Breast epithelium (tissue), 4 donors: Measurements from ENCODE around the gene PRSS48. TPM values are rescaled to one million over a fixed set of nuclear protein-coding genes. Genes with fewer than 3 reads are reported as not detected.

Experiments used
- DNase-seq, 2 donors: peaks; one replicate each; pipeline ENCODE4 v3.0.0-alpha.2; 2019; ENCODE audit warnings: low spot score in 2 of 2
- H3K27ac ChIP-seq, 2 donors: fragments of 200-600 bp; sonication (generic) in 1 of 2; one replicate each; pipeline ENCODE4 v1.5.1; 2016 to 2019; ENCODE audit warnings: mild to moderate bottlenecking in 1 of 2
- H3K27me3 ChIP-seq, 2 donors: fragments of 200-600 bp; sonication (generic) in 1 of 2; one replicate each; pipeline versions ENCODE4 v1.5.1 to v1.6.0; 2017 to 2019; ENCODE audit warnings: control low read depth in 1 of 2, mild to moderate bottlenecking in 1 of 2
- H3K36me3 ChIP-seq: fragments of 200-600 bp; one replicate; pipeline ENCODE4 v1.5.1; 2019
- H3K4me1 ChIP-seq, 2 donors: fragments of 200-600 bp; sonication (generic); one replicate each; pipeline ENCODE4 v1.5.1; 2016 to 2019; ENCODE audit warnings: control low read depth in 1 of 2
- H3K4me3 ChIP-seq, 3 donors: fragments of 200-600 bp; sonication (generic); 1 replicate in 2 of 3; 2 replicates in 1 of 3; pipeline ENCODE4 v1.5.1; 2016 to 2019; ENCODE audit warnings: mild to moderate bottlenecking in 3 of 3, moderate library complexity in 2 of 3
- H3K9me3 ChIP-seq, 2 donors: fragments of 200-600 bp; sonication (generic) in 1 of 2; one replicate each; pipeline ENCODE4 v1.5.1; 2016 to 2019; ENCODE audit warnings: control low read depth in 1 of 2
- POLR2A ChIP-seq: fragments of 450-650 bp; IDR thresholded peaks from one replicate; pipeline ENCODE4 v1.6.1; 2016; ENCODE audit warnings: antibody characterized with exemption, mild to moderate bottlenecking, moderate library complexity
- POLR2AphosphoS5 ChIP-seq, 3 donors: sonication (generic); formaldehyde crosslinking; IDR thresholded peaks; one replicate each; pipeline ENCODE4 v1.6.1; 2017; ENCODE audit warnings: antibody characterized with exemption in 3 of 3
- intact Hi-C: fragments of 100-400 bp; cut with DNase I; formaldehyde crosslinking; loops from one replicate; pipeline ENCODE4 v1.15.1; 2023; ENCODE audit warnings: low total_unique reads
- total RNA-seq, 3 donors: library from RNA; depleted of rRNA; stranded (reverse); fragments of >200 nt; gene quantifications; one replicate each; pipeline ENCODE4 v1.1.0, GENCODE V29; 2016
- TF ChIP-seq, protein P1 (sequence below), 3 donors: fragments of 450-650 bp; IDR thresholded peaks; one replicate each; pipeline ENCODE4 v1.5.1; 2016 to 2017; ENCODE audit warnings: antibody characterized with exemption in 3 of 3, mild to moderate bottlenecking in 3 of 3, moderate library complexity in 3 of 3

The PRSS48 gene
- total RNA-seq, 3 donors from 2014 or later = not detected

DNA sequence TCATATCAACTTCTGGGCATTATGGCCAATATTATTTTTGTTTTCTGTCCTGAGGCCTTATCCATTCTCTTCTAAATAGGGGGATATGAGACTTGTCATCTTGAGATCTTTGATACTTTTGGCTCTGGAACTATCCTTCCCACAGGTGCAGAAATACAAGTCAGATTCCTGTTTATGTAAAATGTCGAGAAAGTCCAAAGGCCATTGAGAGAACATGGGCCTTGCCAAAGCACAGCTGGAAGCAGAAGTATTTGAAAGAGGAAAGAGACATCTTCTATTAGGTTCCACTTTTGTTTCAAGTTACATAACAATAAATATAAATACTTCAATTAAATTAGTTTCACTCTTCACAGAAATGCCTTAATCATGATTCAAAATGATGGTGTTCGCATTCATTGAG is 20.8 kb upstream of the PRSS48 start:
- TF ChIP-seq, protein P1, sequence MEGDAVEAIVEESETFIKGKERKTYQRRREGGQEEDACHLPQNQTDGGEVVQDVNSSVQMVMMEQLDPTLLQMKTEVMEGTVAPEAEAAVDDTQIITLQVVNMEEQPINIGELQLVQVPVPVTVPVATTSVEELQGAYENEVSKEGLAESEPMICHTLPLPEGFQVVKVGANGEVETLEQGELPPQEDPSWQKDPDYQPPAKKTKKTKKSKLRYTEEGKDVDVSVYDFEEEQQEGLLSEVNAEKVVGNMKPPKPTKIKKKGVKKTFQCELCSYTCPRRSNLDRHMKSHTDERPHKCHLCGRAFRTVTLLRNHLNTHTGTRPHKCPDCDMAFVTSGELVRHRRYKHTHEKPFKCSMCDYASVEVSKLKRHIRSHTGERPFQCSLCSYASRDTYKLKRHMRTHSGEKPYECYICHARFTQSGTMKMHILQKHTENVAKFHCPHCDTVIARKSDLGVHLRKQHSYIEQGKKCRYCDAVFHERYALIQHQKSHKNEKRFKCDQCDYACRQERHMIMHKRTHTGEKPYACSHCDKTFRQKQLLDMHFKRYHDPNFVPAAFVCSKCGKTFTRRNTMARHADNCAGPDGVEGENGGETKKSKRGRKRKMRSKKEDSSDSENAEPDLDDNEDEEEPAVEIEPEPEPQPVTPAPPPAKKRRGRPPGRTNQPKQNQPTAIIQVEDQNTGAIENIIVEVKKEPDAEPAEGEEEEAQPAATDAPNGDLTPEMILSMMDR (IDR thresholded peaks at IDR 0.05) = no peak
- TF ChIP-seq POLR2AphosphoS5 (IDR thresholded peaks at IDR 0.05) (no peak), POLR2A (no peak)
- Histone ChIP-seq H3K36me3 (no peaks in the 10 kb centered on the region), H3K9me3 (no peaks in the 10 kb centered on the region), H3K4me3 (no peak overlapping the region), H3K4me1 (peaks cover 0 to 2% of the 10 kb centered on the region in 2 donors), H3K27ac (no peak overlapping the region), H3K27me3 (no peaks in the 10 kb centered on the region)
- intact Hi-C loops = no loop called here
- DNase-seq = no peak

DNA sequence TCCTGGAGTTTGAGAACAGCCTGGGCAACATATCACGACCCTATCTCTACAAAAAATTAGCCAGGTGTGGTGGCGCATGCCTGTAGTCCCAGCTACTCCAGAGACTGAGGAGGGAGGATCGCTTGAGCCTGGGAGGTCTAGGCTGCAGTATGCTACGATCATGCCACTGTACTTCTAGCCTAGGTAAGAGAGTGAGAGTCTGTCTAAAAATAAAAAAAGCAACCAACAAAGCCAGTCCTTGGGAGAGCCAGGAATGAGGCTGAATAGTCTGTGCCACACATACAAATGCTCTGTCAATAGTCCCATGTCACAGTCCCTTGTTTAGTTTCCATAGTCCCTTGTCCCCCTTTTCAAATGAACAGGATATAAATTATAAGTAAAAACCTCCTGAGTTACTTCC is 19.3 kb upstream of the PRSS48 start:
- Histone ChIP-seq H3K36me3 (no peaks in the 10 kb centered on the region), H3K4me3 (no peak overlapping the region), H3K27ac (no peak overlapping the region), H3K4me1 (no peaks in the 10 kb centered on the region), H3K27me3 (no peaks in the 10 kb centered on the region), H3K9me3 (no peaks in the 10 kb centered on the region)
- no peak for DNase-seq
- no peak for TF ChIP-seq POLR2AphosphoS5 (IDR thresholded peaks at IDR 0.05)
- TF ChIP-seq, protein P1 (IDR thresholded peaks at IDR 0.05) = no peak
- no peak for TF ChIP-seq POLR2A
- intact Hi-C loops = no loop called here

DNA sequence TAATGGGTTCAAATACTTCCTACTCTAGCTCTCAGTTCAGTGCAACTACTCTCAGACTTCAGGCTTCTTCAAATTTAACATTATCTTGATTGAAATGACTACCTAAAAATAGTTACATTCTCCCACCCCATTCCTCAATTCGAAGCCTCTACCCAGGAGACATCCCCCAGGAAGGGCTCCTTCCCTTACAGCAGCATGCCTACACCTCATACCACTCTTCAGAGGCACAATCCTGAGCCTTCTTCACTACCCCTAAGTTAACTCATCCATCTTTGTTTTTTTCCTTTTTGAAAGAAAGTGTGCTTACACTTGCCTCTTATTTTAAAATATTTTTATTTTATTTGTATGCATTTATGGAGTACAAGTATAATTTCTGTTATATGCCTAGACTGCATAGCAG is 17.2 kb upstream of the PRSS48 start:
- Histone ChIP-seq H3K4me1 (no peaks in the 10 kb centered on the region), H3K4me3 (no peak overlapping the region), H3K9me3 (no peaks in the 10 kb centered on the region), H3K27me3 (no peaks in the 10 kb centered on the region), H3K36me3 (no peaks in the 10 kb centered on the region), H3K27ac (no peak overlapping the region)
- TF ChIP-seq, protein P1 (IDR thresholded peaks at IDR 0.05) = no peak
- no peak for TF ChIP-seq POLR2AphosphoS5 (IDR thresholded peaks at IDR 0.05)
- no peak for TF ChIP-seq POLR2A
- intact Hi-C loops = no loop called here
- no peak for DNase-seq

DNA sequence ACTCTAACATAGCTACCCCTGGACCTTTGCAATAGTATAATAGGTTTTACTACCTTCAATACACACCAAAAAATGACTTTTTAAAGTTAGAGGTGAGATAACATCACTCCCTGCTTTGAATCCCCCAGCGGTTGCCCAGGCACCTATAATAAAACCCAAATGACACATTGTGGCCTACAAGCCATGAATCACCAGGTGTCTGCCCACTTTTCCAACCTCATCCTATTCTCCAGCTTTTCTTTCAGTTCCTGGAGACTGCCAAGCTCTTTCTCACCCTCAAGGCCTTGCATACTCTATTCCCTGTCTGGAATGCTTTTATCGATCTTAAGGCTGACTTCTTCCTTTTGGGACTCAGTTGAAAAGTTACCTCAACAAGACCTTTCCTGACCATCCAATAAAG is 16.4 kb upstream of the PRSS48 start:
- no peaks in the 10 kb centered on the region for H3K9me3 ChIP-seq
- no peaks in the 10 kb centered on the region for H3K27me3 ChIP-seq
- TF ChIP-seq POLR2A (no peak), POLR2AphosphoS5 (IDR thresholded peaks at IDR 0.05) (no peak)
- TF ChIP-seq, protein P1 (IDR thresholded peaks at IDR 0.05) = no peak
- no peaks in the 10 kb centered on the region for H3K36me3 ChIP-seq
- H3K4me1 ChIP-seq = no peaks in the 10 kb centered on the region
- H3K4me3 ChIP-seq = no peak overlapping the region
- H3K27ac ChIP-seq = no peak overlapping the region
- intact Hi-C loops = no loop called here
- DNase-seq = no peak

DNA sequence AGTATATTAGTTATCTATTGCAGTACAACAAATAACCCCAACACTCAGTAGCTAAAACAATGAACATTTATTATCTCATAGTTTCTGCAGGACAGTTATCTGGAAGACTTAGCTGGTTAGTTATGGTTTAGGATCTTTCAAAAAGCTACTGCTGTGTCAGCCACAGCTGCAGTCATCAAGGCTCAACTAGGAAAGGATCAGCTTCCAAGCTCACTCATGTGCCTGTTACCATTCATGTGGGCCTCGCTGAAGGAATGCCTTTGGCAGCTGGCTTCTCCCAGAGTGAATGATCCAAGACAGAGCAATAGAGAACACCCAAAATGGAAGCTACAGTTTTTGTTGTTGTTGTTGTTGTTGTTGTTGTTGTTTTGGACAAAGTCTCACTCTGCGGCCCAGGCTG is 13.5 kb upstream of the PRSS48 start:
- Histone ChIP-seq H3K4me3 (no peak overlapping the region), H3K9me3 (no peaks in the 10 kb centered on the region), H3K27me3 (no peaks in the 10 kb centered on the region), H3K27ac (no peak overlapping the region), H3K36me3 (no peaks in the 10 kb centered on the region), H3K4me1 (no peaks in the 10 kb centered on the region)
- intact Hi-C loops = no loop called here
- no peak for DNase-seq
- TF ChIP-seq, protein P1 (IDR thresholded peaks at IDR 0.05) = no peak
- TF ChIP-seq POLR2A (no peak), POLR2AphosphoS5 (IDR thresholded peaks at IDR 0.05) (no peak)
